Measurements from ENCODE around the gene KAZN. TPM values are rescaled to one million over a fixed set of nuclear protein-coding genes. Genes with fewer than 3 reads are reported as not detected.

The KAZN gene
- total RNA-seq, 1 experiment from 2014 or later, result 2.4 TPM

DNA sequence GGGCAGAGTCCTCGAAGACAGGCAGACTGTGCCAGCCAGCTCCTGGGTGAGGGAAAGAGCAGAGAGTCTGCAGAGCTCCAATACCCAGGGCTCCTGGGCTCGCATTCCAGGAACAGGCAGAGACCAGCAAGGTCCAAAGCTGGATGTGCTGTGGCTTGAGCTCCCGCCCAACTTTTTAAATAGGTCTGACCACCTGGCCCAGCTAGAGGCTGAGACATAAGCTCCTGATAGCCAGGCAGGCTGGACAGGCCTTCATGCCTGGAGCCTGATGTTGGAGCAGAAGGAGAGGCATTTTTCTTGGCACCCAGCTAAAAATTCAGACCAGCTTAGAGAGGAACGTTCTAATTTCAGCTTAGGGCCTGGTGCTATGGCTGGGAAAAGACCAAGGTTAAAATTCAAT, 376.6 kb downstream of the KAZN start:
- intact Hi-C loops (cut with micrococcal nuclease; ENCODE audit: unreplicated experiment), result no loop called here
- POLR2A ChIA-PET, result interaction anchor here (0.6 kb wide), 1 partner anchor 629 kb away, joined by 3 read pairs; no protein-coding TSS in a partner anchor

GRCh38 chr1:14976256-14976655, 377.8 kb downstream of the KAZN start:
- Mint-ChIP-seq H3K4me1 (ENCODE audit: low read depth, unreplicated experiment) (no peaks in the 10 kb centered on the region), H3K9me3 (ENCODE audit: unreplicated experiment) (peaks cover 16% of the 10 kb centered on the region), H3K4me3 (ENCODE audit: unreplicated experiment) (no peak overlapping the region), H3K27me3 (ENCODE audit: insufficient read depth, unreplicated experiment) (no peaks in the 10 kb centered on the region), H3K36me3 (ENCODE audit: insufficient read depth, unreplicated experiment) (no peaks in the 10 kb centered on the region), H3K27ac (ENCODE audit: unreplicated experiment) (no peak overlapping the region)
- H3K4me3 ChIP-seq (ENCODE audit: low read depth, low read length), result no peak overlapping the region
- no peaks in the 10 kb centered on the region for H3K27me3 ChIP-seq (replicated peaks; ENCODE audit: control insufficient read depth, insufficient read depth, low read length)
- H3K4me1 ChIP-seq, result no peaks in the 10 kb centered on the region
- DNase-seq, result no peak
- ChIA-PET POLR2A (no interaction called here), CTCF (no interaction called here)
- no TSS peak for BruUV-seq (replicated peaks)
- TF ChIP-seq, protein P1, sequence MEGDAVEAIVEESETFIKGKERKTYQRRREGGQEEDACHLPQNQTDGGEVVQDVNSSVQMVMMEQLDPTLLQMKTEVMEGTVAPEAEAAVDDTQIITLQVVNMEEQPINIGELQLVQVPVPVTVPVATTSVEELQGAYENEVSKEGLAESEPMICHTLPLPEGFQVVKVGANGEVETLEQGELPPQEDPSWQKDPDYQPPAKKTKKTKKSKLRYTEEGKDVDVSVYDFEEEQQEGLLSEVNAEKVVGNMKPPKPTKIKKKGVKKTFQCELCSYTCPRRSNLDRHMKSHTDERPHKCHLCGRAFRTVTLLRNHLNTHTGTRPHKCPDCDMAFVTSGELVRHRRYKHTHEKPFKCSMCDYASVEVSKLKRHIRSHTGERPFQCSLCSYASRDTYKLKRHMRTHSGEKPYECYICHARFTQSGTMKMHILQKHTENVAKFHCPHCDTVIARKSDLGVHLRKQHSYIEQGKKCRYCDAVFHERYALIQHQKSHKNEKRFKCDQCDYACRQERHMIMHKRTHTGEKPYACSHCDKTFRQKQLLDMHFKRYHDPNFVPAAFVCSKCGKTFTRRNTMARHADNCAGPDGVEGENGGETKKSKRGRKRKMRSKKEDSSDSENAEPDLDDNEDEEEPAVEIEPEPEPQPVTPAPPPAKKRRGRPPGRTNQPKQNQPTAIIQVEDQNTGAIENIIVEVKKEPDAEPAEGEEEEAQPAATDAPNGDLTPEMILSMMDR (IDR thresholded peaks at IDR 0.05; ENCODE audit: insufficient read depth in 1 of 2, low read depth in 1 of 2, low read length in 1 of 2, severe bottlenecking in 1 of 2, unreplicated experiment in 1 of 2), result no peak
- H3K9me3 ChIP-seq, result no peaks in the 10 kb centered on the region
- intact Hi-C loops (cut with micrococcal nuclease; ENCODE audit: unreplicated experiment), result no loop called here
- H3K36me3 ChIP-seq (ENCODE audit: control insufficient read depth, insufficient read depth, low read length), result no peaks in the 10 kb centered on the region

More for the DNA sequence above, 376.6 kb downstream of the KAZN start:
- H3K27me3 Mint-ChIP-seq (ENCODE audit: insufficient read depth, unreplicated experiment), result no peaks in the 10 kb centered on the region
- DNase-seq, result no peak
- no peak overlapping the region for H3K27ac Mint-ChIP-seq (ENCODE audit: unreplicated experiment)
- H3K4me3 Mint-ChIP-seq (ENCODE audit: unreplicated experiment), result no peak overlapping the region
- no peak overlapping the region for H3K4me3 ChIP-seq (ENCODE audit: low read depth, low read length)
- BruUV-seq (replicated peaks), result no TSS peak
- H3K4me1 Mint-ChIP-seq (ENCODE audit: low read depth, unreplicated experiment), result no peaks in the 10 kb centered on the region
- no peaks in the 10 kb centered on the region for H3K27me3 ChIP-seq (replicated peaks; ENCODE audit: control insufficient read depth, insufficient read depth, low read length)
- TF ChIP-seq, protein P1 (IDR thresholded peaks at IDR 0.05; ENCODE audit: insufficient read depth in 1 of 2, low read depth in 1 of 2, low read length in 1 of 2, severe bottlenecking in 1 of 2, unreplicated experiment in 1 of 2), result no peak
- H3K9me3 Mint-ChIP-seq (ENCODE audit: unreplicated experiment), result peaks cover 16% of the 10 kb centered on the region
- H3K36me3 Mint-ChIP-seq (ENCODE audit: insufficient read depth, unreplicated experiment), result no peaks in the 10 kb centered on the region
- CTCF ChIA-PET, result no interaction called here
- no peaks in the 10 kb centered on the region for H3K36me3 ChIP-seq (ENCODE audit: control insufficient read depth, insufficient read depth, low read length)
- H3K4me1 ChIP-seq, result no peaks in the 10 kb centered on the region
- H3K9me3 ChIP-seq, result no peaks in the 10 kb centered on the region

GRCh38 chr1:14977338-14977931, 378.9 kb downstream of the KAZN start:
- Mint-ChIP-seq H3K36me3 (ENCODE audit: insufficient read depth, unreplicated experiment) (no peaks in the 10 kb centered on the region), H3K4me3 (ENCODE audit: unreplicated experiment) (no peak overlapping the region), H3K4me1 (ENCODE audit: low read depth, unreplicated experiment) (no peaks in the 10 kb centered on the region), H3K27ac (ENCODE audit: unreplicated experiment) (no peak overlapping the region), H3K27me3 (ENCODE audit: insufficient read depth, unreplicated experiment) (no peaks in the 10 kb centered on the region), H3K9me3 (ENCODE audit: unreplicated experiment) (peaks cover 16% of the 10 kb centered on the region)
- Histone ChIP-seq H3K27me3 (replicated peaks; ENCODE audit: control insufficient read depth, insufficient read depth, low read length) (no peaks in the 10 kb centered on the region), H3K4me1 (no peaks in the 10 kb centered on the region), H3K4me3 (ENCODE audit: low read depth, low read length) (no peak overlapping the region), H3K36me3 (ENCODE audit: control insufficient read depth, insufficient read depth, low read length) (no peaks in the 10 kb centered on the region), H3K9me3 (no peaks in the 10 kb centered on the region)
- ChIA-PET CTCF (no interaction called here), POLR2A (no interaction called here)
- intact Hi-C loops (cut with micrococcal nuclease; ENCODE audit: unreplicated experiment), result no loop called here
- no peak for DNase-seq
- BruUV-seq (replicated peaks), result no TSS peak
- TF ChIP-seq, protein P1 (IDR thresholded peaks at IDR 0.05; ENCODE audit: insufficient read depth in 1 of 2, low read depth in 1 of 2, low read length in 1 of 2, severe bottlenecking in 1 of 2, unreplicated experiment in 1 of 2), result no peak

Data from Caco-2 (cell line).